Right hindlimb (tissue), 1 donor: ENCODE data around the gene FAM89B.

Experiments
- DNase-seq: peaks from one replicate; pipeline ENCODE4 v3.0.0-alpha.2; 2018

Gene FAM89B

GRCh38 chr11:65575568-65576231, 3.4 kb downstream of the FAM89B start, which contains the start of gene EHBP1L1:
Gene EHBP1L1, plus strand, starts transcription at chr11:65576053. Its CDS starts 250 bp downstream, at chr11:65576303.
- peak; percentile 81 for DNase-seq

- DNase-seq: no peak
Observed at GRCh38 chr11:65576232-65576866, 4.0 kb downstream of the FAM89B start.

GRCh38 chr11:65576867-65577755, 4.8 kb downstream of the FAM89B start:
- peak; percentile 79 for DNase-seq

- DNase-seq: no peak
Observed at GRCh38 chr11:65577756-65578109, 5.4 kb downstream of the FAM89B start.

GRCh38 chr11:65578134-65578533, 5.8 kb downstream of the FAM89B start:
- no peak for DNase-seq

GRCh38 chr11:65578667-65579066, 6.3 kb downstream of the FAM89B start:
- DNase-seq: no peak

GRCh38 chr11:65579291-65579690, 7.0 kb downstream of the FAM89B start:
- DNase-seq: no peak

- no peak for DNase-seq
Observed at GRCh38 chr11:65580031-65580692, 7.8 kb downstream of the FAM89B start.

GRCh38 chr11:65580756-65581155, 8.4 kb downstream of the FAM89B start:
- DNase-seq: no peak

- DNase-seq: no peak
Observed at GRCh38 chr11:65581928-65582327, 9.6 kb downstream of the FAM89B start.

GRCh38 chr11:65583589-65583988, 11.3 kb downstream of the FAM89B start:
- no peak for DNase-seq

- DNase-seq: no peak
Observed at GRCh38 chr11:65584106-65584505, 11.8 kb downstream of the FAM89B start.

- DNase-seq: no peak
Observed at GRCh38 chr11:65584723-65585171, 12.4 kb downstream of the FAM89B start.

GRCh38 chr11:65585396-65586246, 13.3 kb downstream of the FAM89B start:
- no peak for DNase-seq

GRCh38 chr11:65586247-65586630, 13.9 kb downstream of the FAM89B start:
- DNase-seq: no peak

GRCh38 chr11:65586676-65587075, 14.3 kb downstream of the FAM89B start:
- DNase-seq: peak; percentile 62

GRCh38 chr11:65588199-65589054, 16.1 kb downstream of the FAM89B start:
- no peak for DNase-seq

- no peak for DNase-seq
Observed at GRCh38 chr11:65589444-65590239, 17.3 kb downstream of the FAM89B start.

GRCh38 chr11:65590240-65590738, 18.0 kb downstream of the FAM89B start:
- peak; percentile 86 for DNase-seq
